ENCODE results near the gene SOX21. TPM values are rescaled to one million over a fixed set of nuclear protein-coding genes. Genes with fewer than 3 reads are reported as not detected.

SOX21 gene
- total RNA-seq, 3 donors from 2014 or later, result not detected

GRCh38 chr13:94706843-94707399, 5.4 kb downstream of the SOX21 start:
- H3K36me3 ChIP-seq (ENCODE audit: low read depth), result no peaks in the 10 kb centered on the region
- no peak for ATAC-seq
- intact Hi-C loops (cut with DNase I, micrococcal nuclease), result no loop called here
- DNase-seq, result no peak
- TF ChIP-seq, protein P1, sequence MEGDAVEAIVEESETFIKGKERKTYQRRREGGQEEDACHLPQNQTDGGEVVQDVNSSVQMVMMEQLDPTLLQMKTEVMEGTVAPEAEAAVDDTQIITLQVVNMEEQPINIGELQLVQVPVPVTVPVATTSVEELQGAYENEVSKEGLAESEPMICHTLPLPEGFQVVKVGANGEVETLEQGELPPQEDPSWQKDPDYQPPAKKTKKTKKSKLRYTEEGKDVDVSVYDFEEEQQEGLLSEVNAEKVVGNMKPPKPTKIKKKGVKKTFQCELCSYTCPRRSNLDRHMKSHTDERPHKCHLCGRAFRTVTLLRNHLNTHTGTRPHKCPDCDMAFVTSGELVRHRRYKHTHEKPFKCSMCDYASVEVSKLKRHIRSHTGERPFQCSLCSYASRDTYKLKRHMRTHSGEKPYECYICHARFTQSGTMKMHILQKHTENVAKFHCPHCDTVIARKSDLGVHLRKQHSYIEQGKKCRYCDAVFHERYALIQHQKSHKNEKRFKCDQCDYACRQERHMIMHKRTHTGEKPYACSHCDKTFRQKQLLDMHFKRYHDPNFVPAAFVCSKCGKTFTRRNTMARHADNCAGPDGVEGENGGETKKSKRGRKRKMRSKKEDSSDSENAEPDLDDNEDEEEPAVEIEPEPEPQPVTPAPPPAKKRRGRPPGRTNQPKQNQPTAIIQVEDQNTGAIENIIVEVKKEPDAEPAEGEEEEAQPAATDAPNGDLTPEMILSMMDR (IDR thresholded peaks at IDR 0.05), result no peak
- no peak overlapping the region for H3K4me3 ChIP-seq
- H3K9me3 ChIP-seq, result no peaks in the 10 kb centered on the region
- H3K4me1 ChIP-seq (ENCODE audit: low read depth), result peaks cover 7% of the 10 kb centered on the region

DNA sequence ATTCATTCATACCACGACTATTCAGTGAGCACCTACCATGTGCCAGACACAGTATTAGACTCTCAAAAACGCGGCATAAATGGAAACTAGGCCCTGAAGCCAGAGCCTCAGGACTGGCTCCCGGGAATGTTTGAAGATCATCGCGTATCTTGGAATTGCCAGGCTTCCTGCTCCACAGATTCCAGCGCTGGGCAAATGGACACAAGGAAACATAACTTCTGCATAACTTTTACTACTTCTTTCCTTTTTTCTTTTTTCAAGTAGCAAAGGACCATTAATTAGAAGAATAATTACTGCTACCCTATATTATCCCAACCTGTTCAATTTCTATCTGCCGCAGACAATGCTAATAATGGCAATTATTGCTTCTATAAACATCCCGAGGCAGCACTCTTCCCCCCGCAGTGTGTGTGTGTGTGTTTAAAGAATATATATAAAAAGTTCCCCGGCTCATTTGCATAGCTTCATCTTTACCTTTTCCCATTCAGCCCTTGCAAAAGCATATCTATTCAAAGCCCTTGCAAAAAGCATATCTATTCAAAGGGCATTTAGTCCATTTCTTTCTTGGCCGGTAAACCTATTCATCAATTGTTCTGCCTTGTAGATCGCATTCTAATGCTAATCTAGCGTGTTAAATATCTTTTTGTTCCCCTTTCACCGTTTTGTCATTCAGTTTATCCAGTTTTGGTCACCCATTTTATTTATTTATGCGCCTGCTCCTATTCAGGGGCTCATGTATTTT, 6.1 kb downstream of the SOX21 start:
- DNase-seq (no peak), ATAC-seq (no peak)
- no peaks in the 10 kb centered on the region for H3K36me3 ChIP-seq (ENCODE audit: low read depth)
- no peaks in the 10 kb centered on the region for H3K9me3 ChIP-seq
- no peak overlapping the region for H3K4me3 ChIP-seq
- H3K4me1 ChIP-seq (ENCODE audit: low read depth), result peaks cover 3% of the 10 kb centered on the region
- intact Hi-C loops (cut with DNase I, micrococcal nuclease), result no loop called here
- TF ChIP-seq, protein P1 (IDR thresholded peaks at IDR 0.05), result no peak

DNA sequence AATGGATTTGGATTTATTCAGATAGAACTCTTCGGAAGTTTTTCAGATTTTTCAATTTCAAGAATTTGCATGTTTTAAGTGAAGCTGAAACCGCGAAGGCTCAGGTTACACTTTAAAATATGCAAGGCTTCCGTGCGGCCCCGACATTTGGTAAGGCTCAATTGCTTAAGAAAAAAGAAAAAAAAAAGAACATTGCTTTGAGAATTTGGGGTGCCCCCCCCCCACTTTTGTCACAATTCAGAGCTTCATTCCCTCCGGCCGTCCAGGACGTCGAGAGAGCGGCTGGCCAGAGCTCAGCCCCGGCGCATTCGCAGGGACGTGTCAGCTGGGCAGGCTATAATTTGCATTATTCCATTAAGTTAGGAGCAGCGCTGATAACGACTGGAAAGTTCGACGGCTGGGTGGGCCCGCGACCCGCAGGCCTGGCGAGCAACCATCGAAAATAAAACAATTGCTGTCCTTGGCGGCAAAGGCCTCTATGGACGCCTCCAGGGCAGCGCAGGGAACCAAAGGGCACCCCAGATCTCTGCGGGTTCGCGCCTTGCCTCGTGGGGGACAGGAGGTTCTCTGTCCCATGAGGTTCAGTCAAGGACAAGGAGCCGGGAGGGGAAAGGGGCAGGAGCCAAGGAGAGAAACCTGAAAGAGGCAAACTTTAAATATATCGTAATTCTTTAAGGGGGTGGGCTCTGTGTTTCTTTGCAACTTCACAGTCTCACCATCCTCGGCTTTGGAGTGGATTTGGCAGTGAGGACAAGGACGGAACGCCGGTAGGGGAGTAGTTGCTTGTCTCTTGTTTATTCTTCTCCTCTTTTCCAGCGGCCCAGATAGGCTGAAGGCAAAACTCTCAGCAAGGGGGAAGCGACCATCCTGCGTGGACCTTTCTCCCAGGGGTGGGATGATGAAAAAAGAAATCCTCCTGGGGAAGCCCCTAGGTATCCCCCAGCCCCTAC, 7.0 kb downstream of the SOX21 start:
- ATAC-seq, result no peak
- intact Hi-C loops (cut with DNase I, micrococcal nuclease), result no loop called here
- TF ChIP-seq, protein P1 (IDR thresholded peaks at IDR 0.05), result no peak

DNA sequence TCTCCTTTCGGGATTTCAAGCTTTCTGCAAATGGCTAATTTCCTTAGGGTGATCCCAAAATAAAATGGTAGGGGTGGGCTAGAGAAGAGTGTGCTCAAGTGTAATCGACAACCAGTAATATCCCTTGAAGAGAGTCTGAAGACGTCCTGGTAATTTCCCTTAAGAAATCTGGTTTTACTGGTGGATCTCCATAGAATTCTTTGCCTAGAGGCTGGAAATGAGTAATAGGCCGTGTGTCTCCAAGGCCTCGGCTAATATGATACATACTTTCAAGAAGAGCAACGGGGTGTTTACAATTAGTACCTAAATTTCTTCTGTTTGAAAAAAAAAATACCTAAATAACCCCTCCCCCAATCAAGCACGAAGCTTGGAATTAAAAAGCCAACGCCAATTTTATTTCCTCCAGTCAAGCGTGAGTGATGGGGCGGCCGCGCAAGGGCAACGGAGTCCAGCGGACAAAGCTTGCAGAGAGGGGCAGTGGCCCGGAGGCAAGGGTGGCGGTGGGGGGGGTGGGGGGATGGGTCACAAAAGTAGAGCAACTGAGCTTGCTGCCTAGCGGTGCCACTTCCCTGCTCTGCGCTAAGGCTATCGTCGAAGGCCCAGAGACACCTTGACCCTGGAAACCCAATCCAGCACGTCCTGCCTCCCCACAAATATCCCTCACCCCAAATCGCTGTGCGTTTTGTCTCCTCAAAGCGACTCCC, 7.8 kb downstream of the SOX21 start:
- DNase-seq (no peak), ATAC-seq (no peak)
- no peaks in the 10 kb centered on the region for H3K36me3 ChIP-seq (ENCODE audit: low read depth)
- TF ChIP-seq, protein P1 (IDR thresholded peaks at IDR 0.05), result no peak
- H3K4me3 ChIP-seq, result no peak overlapping the region
- H3K4me1 ChIP-seq (ENCODE audit: low read depth), result no peaks in the 10 kb centered on the region
- H3K9me3 ChIP-seq, result no peaks in the 10 kb centered on the region
- intact Hi-C loops (cut with DNase I, micrococcal nuclease), result no loop called here

More for the DNA sequence above, 7.0 kb downstream of the SOX21 start:
- Histone ChIP-seq H3K9me3 (no peaks in the 10 kb centered on the region), H3K36me3 (ENCODE audit: low read depth) (no peaks in the 10 kb centered on the region), H3K4me3 (no peak overlapping the region), H3K4me1 (ENCODE audit: low read depth) (no peaks in the 10 kb centered on the region)
- no peak for DNase-seq

DNA sequence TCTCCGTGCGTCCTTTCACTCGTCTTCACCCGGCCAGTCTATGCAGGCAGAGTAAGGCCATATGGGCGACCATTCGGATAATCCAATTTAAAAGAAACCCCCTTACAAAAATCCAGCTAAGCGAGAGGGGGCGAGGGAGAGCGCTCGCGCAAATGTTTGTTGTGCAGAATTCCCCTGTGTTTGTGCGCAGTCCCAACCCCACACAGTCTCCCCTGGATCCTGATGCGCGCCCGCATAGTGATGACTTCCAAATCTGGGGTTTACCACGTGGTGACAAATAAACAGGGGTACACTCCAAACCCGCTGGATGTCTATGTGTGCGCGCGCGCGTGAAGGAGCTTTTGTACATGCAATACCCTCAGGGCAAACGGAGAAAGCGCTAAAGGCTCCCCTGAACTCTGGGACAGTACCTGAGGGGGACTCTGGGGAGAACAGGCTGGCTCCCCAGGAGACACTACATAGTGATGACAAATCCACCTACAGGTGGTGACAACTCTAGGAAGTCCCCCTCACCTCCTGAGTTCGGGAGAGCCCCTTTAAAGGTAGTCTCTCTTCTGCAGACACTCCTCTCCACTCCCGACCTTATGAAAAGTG, 8.5 kb downstream of the SOX21 start:
- TF ChIP-seq, protein P1 (IDR thresholded peaks at IDR 0.05), result no peak
- DNase-seq (no peak), ATAC-seq (no peak)
- intact Hi-C loops (cut with DNase I, micrococcal nuclease), result no loop called here
- Histone ChIP-seq H3K4me1 (ENCODE audit: low read depth) (no peaks in the 10 kb centered on the region), H3K4me3 (no peak overlapping the region), H3K36me3 (ENCODE audit: low read depth) (no peaks in the 10 kb centered on the region), H3K9me3 (no peaks in the 10 kb centered on the region)

Data from mucosa of descending colon (tissue), 3 donors.